NCI-H1048 (cell line): Measurements from ENCODE around the gene ZFP92.
"Not testable (repeated sequence)": the region's sequence is repeated elsewhere in the genome, so short reads cannot be mapped to it uniquely, and the experiment has no call there.

Source experiments
- DNase-seq: peaks from one replicate; lab custom pipeline; 2025; lab: John Stamatoyannopoulos, UW

Gene ZFP92, protein sequence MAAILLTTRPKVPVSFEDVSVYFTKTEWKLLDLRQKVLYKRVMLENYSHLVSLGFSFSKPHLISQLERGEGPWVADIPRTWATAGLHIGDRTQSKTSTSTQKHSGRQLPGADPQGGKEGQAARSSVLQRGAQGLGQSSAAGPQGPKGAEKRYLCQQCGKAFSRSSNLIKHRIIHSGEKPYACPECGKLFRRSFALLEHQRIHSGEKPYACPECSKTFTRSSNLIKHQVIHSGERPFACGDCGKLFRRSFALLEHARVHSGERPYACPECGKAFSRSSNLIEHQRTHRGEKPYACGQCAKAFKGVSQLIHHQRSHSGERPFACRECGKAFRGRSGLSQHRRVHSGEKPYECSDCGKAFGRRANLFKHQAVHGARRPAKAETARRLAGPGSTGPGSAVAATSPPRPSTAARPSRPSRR

DNA sequence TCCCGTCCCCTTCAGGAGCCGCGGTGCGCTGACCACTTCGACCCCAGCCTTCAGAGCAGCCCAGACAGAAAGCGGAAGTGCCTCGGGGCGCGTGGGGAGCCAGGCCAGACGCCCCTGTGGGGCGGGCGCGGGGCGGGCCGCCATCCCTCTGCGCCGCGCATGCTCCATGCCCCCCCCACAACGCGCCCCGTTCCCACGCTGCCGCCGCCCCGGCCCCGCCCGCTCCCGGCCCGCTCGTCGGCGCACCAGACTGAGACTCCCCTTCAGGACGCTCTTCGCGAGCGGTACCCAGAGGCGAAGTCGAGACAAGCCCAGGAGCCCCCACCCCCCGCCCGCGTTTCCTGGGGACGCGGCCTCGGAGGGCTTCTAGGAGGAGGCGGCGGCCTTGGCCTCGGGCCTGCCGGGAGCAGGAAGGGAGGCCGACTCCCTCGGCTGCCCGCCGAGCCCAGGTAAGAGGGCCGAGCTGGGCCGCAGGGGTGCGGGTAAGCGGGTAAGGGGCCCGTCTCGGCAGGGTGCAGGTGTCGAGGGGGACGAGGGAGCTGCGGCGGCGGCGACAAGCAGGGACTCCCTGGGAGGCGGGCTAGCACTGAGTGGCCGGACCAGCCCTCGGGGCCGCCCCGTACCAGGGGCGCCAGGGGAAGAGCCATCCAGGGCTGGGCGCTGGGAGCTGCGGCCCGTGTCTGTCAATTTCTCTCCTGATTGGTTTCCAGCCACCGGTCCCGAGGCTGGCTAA, at the start of gene ZFP92:
ZFP92 (plus strand) TSS at position 218 of the 733 bp plus-strand sequence. CDS start 6,851 bp downstream, outside the sequence.
- no peak for DNase-seq

DNA sequence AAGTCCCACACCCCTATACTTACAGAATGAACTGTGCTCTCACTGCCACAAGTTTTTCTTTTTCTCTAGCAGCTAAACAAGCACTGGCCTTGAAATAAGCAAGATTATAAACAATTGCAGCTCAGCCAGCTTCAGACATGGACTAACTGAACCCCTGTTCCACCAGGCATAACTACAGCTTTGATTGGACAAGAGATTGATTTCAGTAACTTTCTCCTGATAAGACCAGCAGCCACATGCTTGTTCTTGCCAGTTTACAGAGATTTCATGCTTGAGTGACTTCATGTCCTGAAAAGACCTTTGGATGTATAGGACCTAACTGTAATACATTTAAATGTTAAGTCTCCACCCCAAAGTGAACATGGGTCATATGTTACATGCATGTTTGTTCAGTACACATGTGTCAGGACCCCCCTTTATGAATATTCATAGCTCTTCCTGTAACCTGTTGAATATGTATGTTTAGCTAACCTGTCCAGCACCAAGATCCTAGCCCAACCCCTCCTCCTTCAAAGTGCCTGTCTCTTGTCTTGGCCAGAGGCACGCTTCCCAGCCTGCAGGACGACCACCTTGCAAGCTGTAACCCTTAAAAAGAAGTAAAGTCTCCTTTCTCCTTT, 49.4 kb upstream of the ZFP92 start:
- DNase-seq, result no peak

DNA sequence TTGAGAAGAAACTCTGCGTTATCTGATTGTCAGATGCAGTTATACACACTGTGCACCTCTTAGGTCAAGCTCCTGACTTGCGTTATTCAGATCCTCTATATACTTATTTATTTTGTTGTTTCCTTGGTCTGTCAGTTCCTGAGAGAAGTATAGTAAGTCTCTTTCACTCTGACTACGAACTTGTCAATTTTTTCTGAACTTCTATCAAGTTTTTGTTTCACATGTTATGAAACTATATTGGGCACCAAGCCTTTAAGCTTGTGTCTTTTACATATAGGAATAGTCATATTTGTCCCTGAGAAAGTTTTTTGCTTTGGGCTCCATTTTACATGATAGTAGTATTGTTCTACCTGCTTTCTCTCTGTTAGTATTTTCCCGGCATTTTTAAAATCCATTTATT, 45.6 kb upstream of the ZFP92 start:
- DNase-seq, result no peak

DNA sequence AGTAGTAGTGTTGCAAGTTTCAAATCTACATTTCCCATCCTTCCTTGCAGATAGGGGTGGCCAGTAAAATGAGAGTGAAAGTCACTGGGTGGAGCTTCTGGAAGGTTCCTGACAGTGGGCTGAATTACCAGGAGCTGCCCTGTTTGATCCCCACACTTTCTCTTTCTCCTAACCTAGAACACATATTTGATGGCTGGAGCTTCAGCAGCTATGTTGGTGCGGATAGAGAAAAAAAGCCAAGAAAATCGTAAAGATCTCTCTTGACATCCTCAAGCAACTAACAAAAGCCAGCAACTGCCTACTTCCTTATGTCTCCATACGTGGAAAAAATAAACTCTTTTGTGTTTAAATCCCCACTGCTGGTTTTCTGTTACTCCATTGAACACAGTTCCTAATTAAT, 45.2 kb upstream of the ZFP92 start:
- no peak for DNase-seq

DNA sequence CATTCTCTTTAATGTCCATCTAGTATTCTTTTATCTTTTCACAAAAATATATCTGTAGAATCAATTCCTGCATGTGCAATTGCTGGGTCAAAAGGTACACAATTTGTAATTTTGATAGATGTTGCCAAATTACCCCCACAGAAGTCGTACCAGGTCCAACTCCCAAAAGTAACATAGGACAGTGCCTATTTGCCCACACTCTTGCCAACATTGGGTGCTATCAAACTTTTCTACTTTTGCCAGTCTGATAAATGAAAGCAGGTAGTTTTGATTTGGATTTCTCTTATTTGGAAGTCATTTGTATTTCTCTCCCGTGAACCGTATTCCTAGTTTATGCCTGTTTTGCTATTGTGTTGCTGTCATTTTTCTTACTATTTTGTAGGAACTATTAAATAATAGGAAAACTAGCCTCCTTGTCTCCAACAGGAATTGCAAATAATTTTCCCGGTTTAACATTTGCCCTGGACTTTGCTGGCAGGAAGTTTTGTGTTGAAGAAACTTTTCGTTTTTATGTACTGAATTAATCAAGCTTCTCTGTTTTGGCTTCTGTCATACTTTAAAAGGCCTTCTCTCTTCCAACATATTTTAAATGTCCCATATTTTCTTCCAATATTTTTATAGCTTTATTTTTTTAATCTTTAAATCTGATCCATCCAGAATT, 44.3 kb upstream of the ZFP92 start:
- no peak for DNase-seq

DNA sequence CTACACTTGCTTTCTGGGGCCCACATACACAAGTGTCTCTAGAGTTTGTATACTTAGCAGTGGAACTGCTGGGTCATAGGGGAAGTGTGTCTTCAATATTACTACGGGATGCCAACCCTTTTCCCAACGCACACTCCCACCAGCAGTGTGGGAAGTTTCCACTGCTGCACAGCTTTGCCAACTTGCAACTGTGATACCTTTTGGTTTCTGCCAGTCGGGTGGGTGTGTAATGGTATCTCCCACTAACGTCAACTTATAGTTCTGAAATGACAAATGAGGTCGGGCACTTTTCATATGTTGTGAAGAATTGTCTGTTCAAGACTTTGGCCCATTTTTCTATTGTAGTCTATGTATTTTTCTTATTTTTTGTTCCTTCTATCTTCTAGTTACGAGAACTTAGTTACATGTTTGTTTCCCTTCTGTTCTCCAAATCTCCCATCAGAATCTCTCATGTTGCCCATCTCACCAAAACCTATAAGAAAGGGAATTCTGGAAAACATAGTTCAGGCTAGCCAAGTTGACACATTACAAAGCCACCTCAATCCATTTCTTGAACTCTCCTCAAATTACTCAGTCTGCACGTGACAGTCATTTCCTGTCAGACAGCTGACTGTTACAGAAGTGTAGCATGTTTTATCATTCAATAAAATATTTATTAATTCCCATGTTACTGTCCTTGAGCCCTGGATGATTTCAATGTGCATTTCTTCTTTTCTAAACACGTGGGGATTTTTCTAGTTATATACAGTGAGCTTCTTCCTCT, 40.8 kb upstream of the ZFP92 start:
- DNase-seq, result no peak

DNA sequence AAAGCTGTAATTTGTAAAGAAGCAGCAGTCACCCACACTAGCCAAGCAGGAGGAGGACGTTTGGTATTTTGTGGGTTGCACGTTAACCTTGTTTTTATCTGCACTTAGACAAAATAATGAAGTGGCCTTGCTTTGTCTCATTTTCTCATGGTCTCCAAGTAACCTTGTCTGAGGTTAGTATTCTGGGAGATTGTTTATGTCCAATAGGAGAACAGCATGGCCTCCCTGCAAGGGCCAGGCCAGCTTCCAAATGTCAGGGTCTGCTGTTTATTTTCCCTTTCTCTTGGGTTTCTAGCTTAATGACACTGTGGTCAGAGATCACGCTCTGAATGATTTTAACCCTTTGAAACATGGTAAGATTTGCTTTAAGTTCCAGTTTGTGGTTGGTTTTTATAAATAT, 40.0 kb upstream of the ZFP92 start:
- DNase-seq, result no peak

DNA sequence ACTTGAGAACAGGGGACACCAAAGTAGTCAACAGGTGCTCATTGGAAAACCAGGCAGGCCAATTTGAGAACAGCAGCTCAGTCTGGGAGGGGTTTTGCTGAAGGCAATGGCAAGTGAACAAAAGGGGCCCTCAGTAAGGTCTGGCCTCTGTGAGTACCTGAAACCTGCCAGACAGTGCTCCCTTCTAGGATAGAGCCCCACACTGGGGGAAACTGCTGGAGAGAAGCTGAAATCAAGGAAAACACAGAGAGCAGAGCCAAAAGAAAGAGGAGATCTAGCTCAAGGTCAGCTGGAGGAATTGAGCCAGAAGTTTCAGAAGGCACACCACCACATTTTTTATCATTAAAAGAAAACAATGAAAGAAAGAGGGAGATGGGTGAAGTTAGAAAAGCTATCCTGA, 38.3 kb upstream of the ZFP92 start:
- no peak for DNase-seq

DNA sequence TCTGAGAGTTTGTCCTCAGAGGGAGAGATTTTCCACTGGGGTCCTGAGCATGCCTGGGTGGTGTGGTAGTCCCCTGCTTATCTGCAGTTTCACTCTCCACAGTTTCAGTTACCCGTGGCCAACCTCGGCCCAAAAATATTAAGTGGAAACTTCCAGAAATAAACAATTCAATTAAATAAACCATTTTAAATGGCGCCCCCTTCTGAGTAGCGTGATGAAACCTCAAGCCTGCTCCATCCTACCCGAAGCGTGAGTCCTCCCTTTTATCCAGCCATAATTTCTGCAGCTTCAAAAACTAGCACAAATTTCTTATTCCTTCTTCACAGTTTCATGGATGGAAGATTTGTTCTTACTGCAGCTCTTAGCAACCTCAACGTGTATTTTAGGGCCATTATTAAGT, 36.8 kb upstream of the ZFP92 start:
- no peak for DNase-seq

DNA sequence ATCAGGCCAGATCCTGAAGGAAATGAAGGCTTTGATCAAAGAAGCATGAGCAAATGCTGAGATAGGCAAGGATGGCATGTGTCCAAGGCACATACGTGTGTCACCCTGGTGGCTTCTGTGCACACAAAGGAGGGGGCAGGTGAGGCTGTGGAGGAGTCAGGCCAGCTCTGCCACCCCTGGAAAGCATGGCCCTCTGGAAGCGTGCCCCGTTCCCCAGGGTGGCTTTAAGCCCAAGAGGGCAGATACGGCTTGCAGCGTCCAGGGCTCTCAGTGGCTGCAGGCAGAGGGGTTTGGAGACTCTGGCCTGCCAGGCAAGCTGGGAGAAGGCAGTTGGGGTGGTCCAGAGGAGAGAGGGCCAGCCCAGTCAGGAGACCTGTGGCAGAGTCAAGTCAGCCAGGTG, 35.7 kb upstream of the ZFP92 start:
- no peak for DNase-seq

DNA sequence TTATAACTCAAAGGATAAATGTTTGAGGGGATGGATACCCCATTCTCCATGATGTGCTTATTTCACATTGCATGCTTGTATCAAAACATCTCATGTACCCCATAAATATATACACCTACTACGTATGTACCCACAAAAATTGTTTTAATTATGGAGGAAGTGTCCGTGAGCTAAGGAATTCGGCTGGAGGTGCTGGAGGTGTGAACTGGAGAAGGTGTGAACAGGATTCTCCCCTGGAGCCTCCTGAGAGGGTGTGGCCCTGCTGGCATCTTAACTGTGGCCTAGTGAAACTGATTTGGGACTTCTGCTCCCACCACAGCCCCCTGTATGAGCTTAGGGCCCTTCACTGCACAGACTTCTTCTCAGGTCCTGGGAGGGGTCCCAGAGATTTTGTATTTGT, 33.5 kb upstream of the ZFP92 start:
- no peak for DNase-seq

DNA sequence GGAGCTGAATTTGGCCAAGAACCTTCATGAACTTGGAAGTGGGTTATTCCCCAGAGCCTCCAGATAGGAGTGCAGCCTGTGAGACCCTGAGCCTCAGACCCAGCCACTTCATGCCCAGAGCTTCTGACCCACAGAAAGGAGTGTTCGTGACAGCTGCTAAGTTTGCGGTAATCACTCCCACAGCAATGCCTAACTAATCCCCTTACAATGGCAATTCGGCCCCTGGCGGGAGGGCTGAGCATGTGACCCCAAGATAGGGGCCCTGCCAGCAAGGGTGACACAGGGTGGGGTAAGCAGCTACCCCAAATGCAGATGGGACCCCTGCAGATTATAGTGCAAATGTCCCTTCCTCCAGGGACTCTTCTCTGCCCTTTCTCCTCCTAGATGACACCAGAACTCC, 32.7 kb upstream of the ZFP92 start:
- no peak for DNase-seq

DNA sequence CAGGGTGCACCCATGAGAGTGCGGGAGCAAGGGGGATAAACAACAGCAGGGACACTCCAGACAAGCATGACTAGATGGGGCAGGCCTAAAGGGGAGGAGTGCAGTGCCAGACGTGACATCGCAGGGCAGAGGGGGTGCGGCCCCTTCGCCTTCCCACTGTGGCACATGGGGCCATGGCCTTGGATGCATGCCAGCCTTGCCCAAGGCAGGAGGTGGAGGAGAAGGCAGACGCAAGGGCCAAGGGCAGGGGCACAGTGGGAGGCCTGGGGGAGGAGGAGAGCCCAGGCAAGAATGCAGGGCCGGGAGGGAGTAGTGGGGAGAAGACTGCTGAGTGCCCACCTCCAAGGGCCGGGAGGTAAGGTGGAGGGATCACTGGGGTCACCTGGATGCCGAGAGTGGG, 31.8 kb upstream of the ZFP92 start:
- no peak for DNase-seq

DNA sequence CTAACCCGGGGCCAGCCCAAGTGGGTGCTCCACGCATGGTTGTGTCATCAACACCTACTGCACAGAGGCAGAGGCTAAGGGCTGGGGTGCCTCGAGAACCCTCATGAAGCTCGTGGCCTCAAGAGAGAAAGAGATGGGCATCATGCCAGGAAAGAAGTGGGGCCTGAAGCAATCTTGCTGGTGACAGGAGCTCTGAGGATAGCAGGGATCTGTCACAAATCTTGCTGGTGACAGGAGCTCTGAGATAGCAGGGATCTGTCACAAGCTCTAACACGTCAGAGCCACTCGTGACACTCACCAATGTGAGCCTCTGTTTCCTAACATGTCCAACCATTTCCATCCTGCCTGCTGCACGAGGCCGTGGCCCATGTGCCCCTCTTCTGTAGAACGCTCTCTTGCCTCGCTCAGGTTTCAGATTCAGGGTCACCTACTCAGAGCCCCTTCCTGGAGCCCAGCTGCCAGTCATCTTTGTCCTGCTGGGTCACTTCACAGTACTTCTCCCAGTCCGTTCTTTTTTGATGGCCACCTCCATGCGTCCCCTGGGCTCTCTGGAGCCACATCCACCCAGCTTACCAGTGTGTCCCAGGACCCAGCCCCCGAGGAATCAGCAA, 31.2 kb upstream of the ZFP92 start:
- no peak for DNase-seq

DNA sequence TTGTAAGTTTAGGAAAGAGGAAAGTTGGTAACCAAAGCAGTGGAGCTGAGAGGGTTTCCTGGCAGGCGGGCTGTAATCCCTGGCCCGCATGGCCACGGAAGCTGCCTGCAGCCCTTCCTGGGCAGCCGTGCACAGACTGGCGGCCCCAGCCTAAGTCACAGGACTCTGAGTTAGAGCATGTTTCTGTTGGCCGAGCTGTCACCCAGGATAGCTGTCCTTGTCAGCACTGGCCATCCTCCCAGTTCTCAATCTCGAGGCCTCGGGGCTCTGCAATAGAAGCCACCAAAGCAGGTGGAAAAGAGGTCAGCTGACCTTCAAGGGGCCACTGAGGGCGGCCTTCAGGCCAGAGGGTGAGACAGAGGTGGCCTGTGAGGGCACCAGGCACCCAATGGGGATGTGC, 30.6 kb upstream of the ZFP92 start:
- DNase-seq, result no peak

DNA sequence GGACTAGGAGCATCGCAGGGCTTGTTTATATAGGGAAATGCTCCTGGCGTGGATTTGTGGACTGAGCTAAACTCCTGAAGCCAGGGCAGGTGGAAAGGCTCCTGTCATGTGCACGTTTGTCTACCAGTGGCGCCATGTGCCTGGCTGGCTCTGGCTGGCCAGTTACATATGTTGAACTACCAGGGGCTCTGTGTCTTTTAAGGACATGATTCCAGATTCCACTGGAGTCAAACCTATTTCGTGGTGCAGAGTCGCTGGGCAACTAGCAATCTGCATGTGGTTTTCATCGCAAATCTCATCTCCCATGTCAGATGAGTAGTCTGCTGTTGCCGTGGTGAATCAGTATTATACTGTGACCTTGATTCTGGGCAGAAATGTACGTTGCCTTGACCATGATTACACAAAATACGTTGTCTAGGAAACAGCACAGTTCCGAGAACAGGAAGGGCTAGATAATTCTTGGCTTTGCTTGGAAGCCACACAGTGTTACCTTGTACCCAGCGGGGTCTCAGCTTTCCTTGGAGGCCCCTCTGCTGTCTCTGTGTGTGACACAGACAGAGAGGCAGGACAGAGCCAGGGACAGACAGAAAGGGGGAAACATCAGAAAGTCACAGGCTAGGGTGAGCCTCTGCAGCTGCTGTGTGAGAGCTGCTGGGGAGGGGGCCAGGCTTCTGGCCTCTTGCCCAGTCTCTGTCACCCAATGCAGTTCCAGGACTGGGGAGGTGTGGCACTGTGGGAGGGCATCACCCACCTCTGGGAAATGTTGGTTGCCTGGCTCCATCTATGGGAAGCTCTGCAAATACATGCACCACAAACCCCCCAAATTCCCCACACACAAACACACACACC, 29.4 kb upstream of the ZFP92 start:
- no peak for DNase-seq

DNA sequence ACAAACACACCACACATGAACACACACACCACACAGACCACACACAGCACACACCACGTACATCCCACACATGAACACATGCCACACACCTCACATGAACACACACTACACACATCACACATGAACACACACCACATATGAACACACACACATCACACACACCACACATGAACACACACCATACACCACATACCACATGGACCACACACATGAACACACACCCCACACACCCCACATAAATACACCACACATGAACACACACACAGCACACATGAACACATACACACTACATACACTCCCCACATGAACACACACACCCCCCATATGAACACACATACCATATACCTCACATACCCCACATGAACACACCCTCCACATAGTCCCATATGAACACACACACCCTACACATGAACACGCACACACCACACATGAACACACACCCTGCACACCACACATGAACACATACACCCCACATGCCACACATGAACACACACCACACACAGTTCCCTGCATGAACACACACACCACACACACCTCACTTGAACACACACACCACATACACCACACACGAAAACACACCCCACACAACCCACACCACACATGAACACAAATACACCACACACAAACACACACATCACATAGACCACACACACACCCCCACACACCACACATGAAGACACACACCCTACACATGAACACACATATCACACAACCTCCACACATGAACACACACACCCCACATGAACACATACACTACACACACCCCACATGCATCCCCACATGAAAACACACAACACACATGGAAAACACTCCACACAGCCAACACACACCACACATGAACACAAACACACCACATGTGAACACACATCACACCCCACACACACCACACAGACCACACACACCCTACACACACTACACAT, 28.4 kb upstream of the ZFP92 start:
- no peak for DNase-seq

DNA sequence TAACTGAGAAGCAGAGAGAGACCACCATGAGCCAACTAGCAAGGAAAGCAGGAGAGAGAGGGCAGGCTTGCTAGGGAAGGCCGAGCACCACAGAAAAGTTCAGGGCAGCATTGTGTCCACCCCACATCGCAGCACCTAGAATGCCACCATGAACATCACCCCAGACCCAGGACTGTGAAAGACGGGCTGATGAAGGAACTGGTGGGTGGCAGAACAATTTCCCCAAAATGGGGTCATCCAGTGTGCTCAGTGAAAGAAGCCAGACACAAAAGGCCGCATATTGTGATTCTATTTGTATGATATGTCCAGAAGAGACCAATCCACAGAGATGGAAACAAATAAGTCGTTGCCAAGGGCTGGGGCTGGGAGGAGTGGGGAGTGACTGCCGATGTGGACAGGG, 26.9 kb upstream of the ZFP92 start:
- no peak for DNase-seq

DNA sequence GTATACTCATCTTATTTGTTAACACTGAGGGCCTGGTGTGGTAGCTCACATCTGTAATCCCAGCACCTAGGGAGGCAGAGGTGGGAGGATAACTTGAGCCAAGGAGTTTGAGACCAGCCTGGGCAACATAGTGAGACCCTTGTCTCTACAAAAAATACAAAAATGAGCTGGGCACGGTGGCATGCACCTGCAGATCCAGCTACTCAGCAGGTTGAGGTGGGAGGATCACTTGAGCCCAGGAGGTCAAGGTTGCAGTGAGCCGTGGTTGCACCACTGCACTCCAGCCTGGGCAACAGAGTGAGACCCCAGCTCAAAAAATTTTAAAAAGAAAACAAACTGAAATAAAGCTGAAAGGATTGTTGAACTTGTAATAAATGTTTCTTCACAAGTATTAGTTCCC, 26.3 kb upstream of the ZFP92 start:
- not testable (repeated sequence) for DNase-seq
